Stromal cell of bone marrow (primary cell): ENCODE measurements around the gene MRC2.
"Not testable (repeated sequence)": the region's sequence is repeated elsewhere in the genome, so short reads cannot be mapped to it uniquely, and the experiment has no call there.

ENCODE experiments used
- DNase-seq: peaks from one replicate; pipeline ENCODE4 v3.0.0-alpha.2; 2012; ENCODE audit warnings: low read depth

Gene MRC2

GRCh38 chr17:62681061-62681938 is 53.8 kb downstream of the MRC2 start:
- no peak for DNase-seq

- no peak for DNase-seq
These were observed 54.5 kb downstream of the MRC2 start for GRCh38 chr17:62681939-62682381.

GRCh38 chr17:62684179-62684578 is 56.7 kb downstream of the MRC2 start:
- no peak for DNase-seq

DNA sequence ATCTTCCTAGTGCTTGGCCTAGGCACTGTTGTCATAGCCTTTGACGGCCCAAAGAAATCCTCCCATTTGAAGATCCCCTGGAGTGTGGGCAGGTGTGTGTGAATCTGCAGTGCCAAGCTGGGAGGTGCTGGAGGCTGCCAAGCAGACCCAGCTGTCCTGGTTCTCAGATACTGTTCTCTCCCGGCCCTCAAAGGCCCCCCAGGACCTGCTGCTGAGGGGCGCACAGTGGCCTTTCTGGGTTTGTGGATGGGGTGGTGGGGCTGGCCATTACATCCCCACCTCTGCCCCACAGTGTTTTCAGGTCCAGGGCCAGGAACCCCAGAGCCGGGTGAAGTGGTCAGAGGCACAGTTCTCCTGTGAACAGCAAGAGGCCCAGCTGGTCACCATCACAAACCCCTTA is 60.5 kb downstream of the MRC2 start:
- DNase-seq: no peak

GRCh38 chr17:62688398-62689160 is 61.1 kb downstream of the MRC2 start:
- no peak for DNase-seq

DNA sequence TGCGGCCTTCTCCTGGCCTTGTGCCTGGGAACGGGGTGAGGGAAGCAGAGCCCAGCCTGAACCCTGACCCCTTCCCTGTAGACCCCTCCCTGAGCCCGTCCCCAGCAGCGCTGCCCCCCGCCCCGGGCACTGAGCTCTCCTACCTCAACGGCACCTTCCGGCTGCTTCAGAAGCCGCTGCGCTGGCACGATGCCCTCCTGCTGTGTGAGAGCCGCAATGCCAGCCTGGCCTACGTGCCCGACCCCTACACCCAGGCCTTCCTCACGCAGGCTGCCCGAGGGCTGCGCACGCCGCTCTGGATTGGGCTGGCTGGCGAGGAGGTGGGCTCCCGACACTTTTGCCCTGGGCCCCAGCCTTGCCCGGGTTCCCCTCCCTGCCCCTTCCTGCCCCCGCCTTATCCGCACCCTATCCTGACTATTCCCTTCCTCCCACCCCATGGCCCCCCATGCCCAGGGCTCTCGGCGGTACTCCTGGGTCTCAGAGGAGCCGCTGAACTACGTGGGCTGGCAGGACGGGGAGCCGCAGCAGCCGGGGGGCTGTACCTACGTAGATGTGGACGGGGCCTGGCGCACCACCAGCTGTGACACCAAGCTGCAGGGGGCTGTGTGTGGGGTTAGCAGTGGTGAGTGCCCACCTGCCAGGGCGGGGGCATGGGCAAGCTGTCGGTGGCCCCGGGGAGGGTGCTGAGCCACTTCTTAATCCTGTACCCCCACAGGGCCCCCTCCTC is 62.1 kb downstream of the MRC2 start:
- DNase-seq: no peak

- no peak for DNase-seq
These were observed 62.9 kb downstream of the MRC2 start for GRCh38 chr17:62690168-62690897.

DNA sequence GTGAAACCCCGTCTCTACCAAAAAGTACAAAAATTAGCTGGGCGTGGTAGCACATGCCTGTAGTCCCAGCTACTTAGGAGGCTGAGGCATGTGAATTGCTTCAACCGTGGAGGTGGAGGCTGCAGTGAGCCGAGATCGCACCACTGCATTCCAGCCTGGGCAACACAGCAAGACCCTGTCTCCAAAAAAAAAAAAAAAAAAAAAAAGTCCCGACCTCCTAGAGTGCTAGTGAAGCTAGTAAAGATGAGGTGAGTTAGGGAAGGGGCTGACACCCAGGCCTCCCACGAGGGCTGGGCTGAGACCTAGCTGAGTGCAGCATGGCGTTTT is 64.1 kb downstream of the MRC2 start:
- not testable (repeated sequence) for DNase-seq

- DNase-seq: no peak
These were observed 64.7 kb downstream of the MRC2 start for GRCh38 chr17:62692159-62692651.

DNA sequence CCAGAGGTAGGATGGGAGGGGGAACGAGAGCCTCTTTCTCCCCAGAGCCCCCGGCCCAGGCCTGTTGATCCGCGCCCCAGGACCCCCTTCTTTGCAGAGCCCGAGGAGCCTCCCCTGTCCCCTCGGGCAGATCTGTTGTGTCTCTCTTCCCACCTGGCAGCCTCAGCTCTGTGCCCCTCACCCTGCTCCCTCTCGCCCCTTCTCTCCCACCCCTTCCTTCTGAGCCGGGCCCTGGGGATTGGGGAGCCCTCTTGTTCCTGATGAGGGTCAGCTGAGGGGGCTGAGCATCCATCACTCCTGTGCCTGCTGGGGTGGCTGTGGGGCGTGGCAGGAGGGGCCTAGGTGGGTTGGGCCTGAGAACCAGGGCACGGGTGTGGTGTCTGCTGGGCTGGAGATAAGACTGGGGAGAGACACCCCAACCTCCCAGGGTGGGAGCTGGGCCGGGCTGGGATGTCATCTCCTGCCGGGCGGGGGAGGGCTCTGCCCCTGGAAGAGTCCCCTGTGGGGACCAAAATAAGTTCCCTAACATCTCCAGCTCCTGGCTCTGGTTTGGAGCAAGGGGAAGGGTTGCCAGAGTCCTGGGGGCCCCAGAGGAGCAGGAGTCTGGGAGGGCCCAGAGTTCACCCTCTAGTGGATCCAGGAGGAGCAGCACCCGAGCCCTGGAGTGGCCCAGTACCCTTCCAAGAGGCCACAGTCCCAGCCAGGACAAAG is 65.4 kb downstream of the MRC2 start:
- no peak for DNase-seq

GRCh38 chr17:62693616-62694409 is 66.3 kb downstream of the MRC2 start:
- no peak for DNase-seq

DNA sequence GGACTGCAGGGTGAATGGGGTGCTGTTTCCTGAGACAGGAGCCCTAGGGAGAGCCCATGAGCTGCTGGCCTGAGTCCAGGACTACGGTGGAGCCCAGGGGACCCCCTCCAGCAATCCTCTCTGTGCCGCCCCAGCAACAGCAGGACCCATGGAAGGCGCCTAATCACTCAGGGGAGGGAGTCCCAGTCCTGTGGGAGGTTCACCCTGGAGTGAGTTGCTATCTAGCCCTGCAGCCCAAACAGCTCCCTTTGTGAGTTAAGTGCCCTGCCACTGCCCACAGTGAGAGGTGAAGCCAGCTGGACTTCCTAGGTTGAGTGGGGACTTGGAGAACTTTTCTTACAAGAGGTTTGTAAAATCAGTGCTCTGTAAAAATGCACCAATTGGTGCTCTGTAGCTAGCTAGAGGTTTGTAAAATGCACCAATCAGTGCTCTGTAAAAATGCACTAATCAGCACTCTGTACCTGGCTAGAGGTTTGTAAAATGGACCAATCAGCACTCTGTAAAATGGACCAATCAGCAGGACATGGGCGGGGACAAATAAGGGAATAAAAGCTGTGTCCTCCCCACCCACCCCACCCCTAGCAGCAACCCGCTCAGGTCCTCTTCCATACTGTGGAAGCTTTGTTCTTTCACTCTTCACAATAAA is 67.7 kb downstream of the MRC2 start:
- DNase-seq: not testable (repeated sequence)

- no peak for DNase-seq
These were observed 68.8 kb downstream of the MRC2 start for GRCh38 chr17:62696256-62696655.

GRCh38 chr17:62696726-62697490 is 69.4 kb downstream of the MRC2 start:
- no peak for DNase-seq

DNA sequence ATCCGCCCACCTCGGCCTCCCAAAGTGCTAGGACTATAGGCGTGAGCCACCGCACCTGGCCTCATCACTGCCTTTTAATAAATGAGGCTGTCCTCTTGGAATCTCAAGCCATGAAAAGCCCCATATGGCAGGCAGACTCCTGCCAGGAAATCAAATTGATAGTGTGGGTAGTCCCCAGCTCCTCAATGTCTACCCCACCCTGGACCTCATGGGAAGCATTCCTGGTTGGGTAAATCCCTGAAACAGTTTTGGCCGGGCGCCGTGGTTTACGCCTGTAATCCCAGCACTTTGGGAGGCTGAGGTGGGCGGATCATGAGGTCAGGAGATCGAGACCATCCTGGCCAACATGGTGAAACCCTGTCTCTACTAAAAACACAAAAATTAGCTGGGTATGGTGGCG is 71.0 kb downstream of the MRC2 start:
- DNase-seq: not testable (repeated sequence)

DNA sequence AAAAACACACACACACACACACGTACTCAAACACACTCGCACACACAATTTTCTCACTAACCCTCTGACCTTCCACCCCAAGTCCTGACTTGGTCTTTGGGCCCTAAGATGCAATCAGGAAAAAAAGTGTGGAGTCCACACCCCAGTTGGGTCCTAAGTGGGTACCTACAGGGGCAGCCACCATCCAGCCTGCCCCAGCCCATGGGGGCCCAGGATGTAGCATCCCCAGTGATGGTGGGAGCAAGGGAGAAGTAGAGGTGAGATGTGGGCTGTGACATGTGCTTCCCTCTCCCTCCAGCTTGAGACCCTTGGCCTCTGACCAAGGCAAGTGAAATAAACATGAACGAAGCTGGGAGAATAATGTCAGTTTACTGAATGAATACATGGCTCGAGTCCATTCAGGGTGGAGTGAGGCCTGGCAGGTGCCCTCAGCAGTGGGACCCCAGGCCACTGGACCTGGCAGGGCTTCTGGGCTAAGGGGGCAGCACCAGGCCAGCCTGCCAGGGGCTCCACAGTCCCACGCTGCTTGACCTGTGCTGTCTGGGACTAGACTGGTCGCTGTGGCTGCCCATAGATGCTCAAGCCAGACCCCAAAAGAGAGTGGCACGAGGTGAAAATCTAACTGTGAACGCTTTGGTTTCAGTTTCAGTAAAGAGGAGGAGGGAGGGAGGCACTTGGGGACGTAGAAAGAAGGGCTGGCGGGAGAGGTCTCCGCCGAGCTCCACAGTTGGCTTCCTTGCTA is 73.7 kb downstream of the MRC2 start:
- no peak for DNase-seq

DNA sequence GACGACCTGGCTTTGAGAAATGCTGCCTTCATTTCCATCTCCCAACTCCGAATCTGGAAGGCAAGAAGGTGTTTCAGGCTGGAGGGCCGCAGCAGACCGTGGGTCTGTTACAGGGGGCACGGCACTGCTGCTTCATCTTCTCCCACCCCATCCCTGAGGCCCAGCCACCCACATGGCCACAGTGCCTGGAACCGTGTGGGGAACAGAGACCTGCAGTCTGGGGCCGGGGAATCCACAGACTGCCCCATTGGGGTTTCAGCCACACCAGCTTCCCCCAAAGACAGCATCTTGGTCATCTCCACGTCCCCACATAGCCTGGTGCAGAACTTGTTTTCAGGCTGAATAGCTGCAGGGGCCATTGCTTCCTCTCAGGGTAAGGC is 74.2 kb downstream of the MRC2 start:
- DNase-seq: no peak

DNA sequence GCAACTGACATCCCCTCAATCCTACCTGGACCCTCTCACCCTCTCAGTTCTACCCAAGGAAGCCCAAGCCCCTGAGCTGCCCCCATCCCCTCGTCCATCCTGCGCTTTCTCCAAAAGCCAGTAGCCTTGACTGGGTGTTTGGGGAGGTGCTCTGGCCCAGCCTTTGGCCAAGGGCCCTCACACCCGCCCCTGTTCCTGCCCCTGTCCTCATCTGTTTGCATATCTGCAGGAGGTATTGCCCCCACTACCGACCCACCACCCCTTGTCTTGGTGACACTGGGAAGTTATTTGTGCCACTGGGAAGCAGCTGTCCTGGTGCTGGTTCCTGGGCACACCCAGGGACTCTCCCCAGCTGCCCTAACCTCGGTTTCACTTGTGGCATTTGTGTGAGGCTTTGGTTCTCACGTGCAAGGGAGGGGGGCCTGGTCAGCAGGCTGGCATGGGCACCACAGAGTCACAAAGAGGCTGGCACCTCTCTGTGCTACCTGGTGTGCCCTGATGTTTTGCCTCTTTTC is 75.3 kb downstream of the MRC2 start:
- no peak for DNase-seq
